Adrenal gland (tissue), 12 donors: ENCODE results near the gene IPPK. TPM values are rescaled to one million over a fixed set of nuclear protein-coding genes. Genes with fewer than 3 reads are reported as not detected.

Source experiments
- DNase-seq, 7 donors: peaks; one replicate each; pipeline ENCODE4 v3.0.0-alpha.2; 2019 to 2020
- H3K27ac ChIP-seq, 5 donors: fragments of 200-600 bp; sonication (generic) in 4 of 5; 1 replicate in 3 of 5; 2 replicates in 2 of 5; pipeline versions ENCODE4 v1.5.1 to v1.8.0; 2016 to 2020; ENCODE audit warnings: mild to moderate bottlenecking in 1 of 5
- H3K27me3 ChIP-seq: fragments of 200-600 bp; 2 replicates; pipeline ENCODE4 v1.8.0; 2021
- H3K36me3 ChIP-seq, 2 donors: fragments of 200-600 bp; replicated peaks in 1 of 2; 1 replicate in 1 of 2; 2 replicates in 1 of 2; pipeline versions ENCODE4 v1.5.1 to v1.8.0; 2018 to 2022
- H3K4me1 ChIP-seq, 2 donors: fragments of 200-600 bp; replicated peaks in 1 of 2; 1 replicate in 1 of 2; 2 replicates in 1 of 2; pipeline versions ENCODE4 v1.5.1 to v1.8.0; 2018 to 2021
- H3K4me3 ChIP-seq, 4 donors: fragments of 200-600 bp; sonication (generic) in 3 of 4; one replicate each; pipeline ENCODE4 v1.5.1; 2016 to 2018
- H3K9me3 ChIP-seq, 3 donors: fragments of 200-600 bp; sonication (generic) in 1 of 3; replicated peaks in 1 of 3; 1 replicate in 2 of 3; 2 replicates in 1 of 3; pipeline versions ENCODE4 v1.5.1 to v1.8.0; 2016 to 2021
- POLR2A ChIP-seq, 2 donors: fragments of 450-650 bp; IDR thresholded peaks; one replicate each; pipeline ENCODE4 v1.6.1; 2017; ENCODE audit warnings: antibody characterized with exemption in 2 of 2, mild to moderate bottlenecking in 2 of 2, moderate library complexity in 1 of 2
- WGBS, 4 donors: extraction: QIAGEN DNeasy Blood & Tissue Kit in 2 of 4; methylation state at CpG; one replicate each; pipeline versions ENCODE4 v1.1.5 to v1.1.7; 2013 to 2017; 5-methylcytosine and 5-hydroxymethylcytosine counted together
- intact Hi-C, 2 donors: fragments of 100-400 bp; cut with DNase I; formaldehyde crosslinking; loops; one replicate each; pipeline versions ENCODE4 v1.14.1 to v1.15.0; 2022 to 2023
- polyA plus RNA-seq, 3 donors: library from polyadenylated mRNA; stranded (reverse); fragments of 200-250 nt in 2 of 3; fragments of 350-450 nt in 1 of 3; fragmentation: Illumina TruSeq in 1 of 3; extraction: RNeasy Lipid Tissue Mini Kit (QIAGEN cat#74804) in 1 of 3; gene quantifications; one replicate each; pipeline ENCODE4 v1.2.3, GENCODE V29; 2013 to 2014
- total RNA-seq, 9 donors: library from RNA; depleted of rRNA in 4 of 9; stranded (reverse); fragments of >200 nt in 4 of 9; fragments of 120-200 nt in 1 of 9; fragmentation: NEBNext Ultra II Directional in 1 of 9; extraction: Animal tissue kit (Norgen Biotek cat#: 25700) in 1 of 9; gene quantifications; one replicate each; pipeline versions ENCODE4 v1.1.0 to v1.2.4, GENCODE V29; 2013 to 2023
- TF ChIP-seq, protein P1 (sequence below), 6 experiments: fragments of 450-650 bp in 4 of 6; fragments of 200-600 bp in 2 of 6; sonication (generic) in 1 of 6; IDR thresholded peaks; 1 replicate in 5 of 6; 2 replicates in 1 of 6; pipeline versions ENCODE4 v1.5.1 to v1.8.0; 2016 to 2021; ENCODE audit warnings: antibody characterized with exemption in 6 of 6, mild to moderate bottlenecking in 2 of 6, moderate library complexity in 1 of 6
- donor health status: healthy with polysubstance abuse.
- donor health status: Bipolar disorder and iron deficiency.
- donor health status: DM: yes; HTN: yes; CAD: no.
- donor health status: DM: no; HTN: no; CAD: no.
- donor health status: DM: no; HTN: no; CAD: no.
- donor health status: DM: yes; HTN: yes; CAD: no.

The IPPK gene
- total and polyA plus RNA-seq, 12 donors, result 2.9 to 22.2 (median 9.0) TPM

DNA sequence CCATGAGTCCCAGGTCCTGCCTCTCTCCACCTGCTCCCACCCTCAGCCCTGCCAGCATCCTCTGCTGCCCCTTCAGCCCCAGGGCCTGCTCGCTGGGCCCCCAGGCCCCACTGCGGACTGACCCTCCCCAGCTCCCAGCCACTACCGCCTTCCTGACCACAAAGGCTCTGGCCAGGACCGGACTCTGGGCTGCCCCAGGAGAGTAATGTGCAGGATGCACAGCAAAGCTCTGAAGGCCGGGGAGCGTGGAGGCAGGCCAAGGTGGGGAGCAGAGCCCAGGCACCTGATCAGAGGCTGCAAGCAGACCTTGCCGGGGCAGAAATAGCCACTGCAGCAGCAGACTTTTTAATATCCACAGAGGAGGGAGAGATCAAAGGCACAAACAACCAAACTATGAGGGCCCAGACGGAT, 27.9 kb downstream of the IPPK start:
- Histone ChIP-seq H3K27ac (peak overlapping the region in 2 of 5 donors; percentile 61 to 81), H3K9me3 (peaks cover 0 to 8% (median 0%) of the 10 kb centered on the region in 3 donors), H3K36me3 (peaks cover 0 to 69% of the 10 kb centered on the region in 2 donors), H3K4me3 (no peak overlapping the region), H3K4me1 (peaks cover 0 to 4% of the 10 kb centered on the region in 2 donors), H3K27me3 (no peaks in the 10 kb centered on the region)
- no peak for TF ChIP-seq POLR2A (IDR thresholded peaks at IDR 0.05)
- intact Hi-C loops, result no loop called here
- DNase-seq, result peak in 6 of 7 donors; percentile 54 to 65 (median 62)
- WGBS, 4 donors, result 39 to 64% (median 54%) methylated on average over 4 to 8 of the region's 8 CpGs

DNA sequence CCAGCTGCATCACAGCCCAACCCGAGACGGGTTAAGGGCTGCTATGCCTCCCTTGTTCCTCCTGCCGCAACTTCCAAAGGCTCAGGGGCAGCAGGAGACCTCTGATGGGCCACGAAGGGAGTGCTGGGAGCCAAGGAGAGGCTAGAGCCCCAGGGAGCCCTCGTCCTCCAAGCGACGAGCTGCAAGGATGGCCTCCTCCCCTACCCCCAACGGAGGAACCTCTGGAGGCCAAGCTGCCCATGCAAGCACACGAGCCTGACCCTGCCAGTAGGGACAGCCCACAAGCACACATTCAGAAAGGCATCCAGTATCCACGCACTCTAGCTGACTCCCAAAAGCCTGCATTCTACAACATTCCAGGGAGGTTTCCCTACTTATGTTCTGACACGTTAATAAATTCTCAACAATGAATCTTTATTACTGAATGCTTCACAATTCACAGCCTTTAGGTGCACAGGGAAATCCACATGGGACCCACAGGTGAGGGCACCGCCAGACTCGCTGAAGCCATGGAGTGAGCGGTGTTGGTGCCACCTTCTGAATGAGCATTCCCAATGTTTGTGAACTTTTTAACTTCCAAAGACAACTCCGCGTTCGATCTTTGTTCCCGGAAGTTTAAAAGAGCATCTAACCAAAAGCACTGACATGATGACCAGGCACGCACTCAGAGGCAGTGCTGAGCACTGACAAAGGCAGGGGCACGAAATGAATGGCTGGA, 28.7 kb downstream of the IPPK start:
- TF ChIP-seq POLR2A (IDR thresholded peaks at IDR 0.05), result no peak
- TF ChIP-seq, protein P1, sequence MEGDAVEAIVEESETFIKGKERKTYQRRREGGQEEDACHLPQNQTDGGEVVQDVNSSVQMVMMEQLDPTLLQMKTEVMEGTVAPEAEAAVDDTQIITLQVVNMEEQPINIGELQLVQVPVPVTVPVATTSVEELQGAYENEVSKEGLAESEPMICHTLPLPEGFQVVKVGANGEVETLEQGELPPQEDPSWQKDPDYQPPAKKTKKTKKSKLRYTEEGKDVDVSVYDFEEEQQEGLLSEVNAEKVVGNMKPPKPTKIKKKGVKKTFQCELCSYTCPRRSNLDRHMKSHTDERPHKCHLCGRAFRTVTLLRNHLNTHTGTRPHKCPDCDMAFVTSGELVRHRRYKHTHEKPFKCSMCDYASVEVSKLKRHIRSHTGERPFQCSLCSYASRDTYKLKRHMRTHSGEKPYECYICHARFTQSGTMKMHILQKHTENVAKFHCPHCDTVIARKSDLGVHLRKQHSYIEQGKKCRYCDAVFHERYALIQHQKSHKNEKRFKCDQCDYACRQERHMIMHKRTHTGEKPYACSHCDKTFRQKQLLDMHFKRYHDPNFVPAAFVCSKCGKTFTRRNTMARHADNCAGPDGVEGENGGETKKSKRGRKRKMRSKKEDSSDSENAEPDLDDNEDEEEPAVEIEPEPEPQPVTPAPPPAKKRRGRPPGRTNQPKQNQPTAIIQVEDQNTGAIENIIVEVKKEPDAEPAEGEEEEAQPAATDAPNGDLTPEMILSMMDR (IDR thresholded peaks at IDR 0.05), result no peak
- Histone ChIP-seq H3K27me3 (no peaks in the 10 kb centered on the region), H3K36me3 (peaks cover 0 to 77% of the 10 kb centered on the region in 2 donors), H3K27ac (peak overlapping the region in 2 of 5 donors; percentile 48 to 61), H3K4me3 (no peak overlapping the region), H3K9me3 (peaks cover 0 to 8% (median 0%) of the 10 kb centered on the region in 3 donors), H3K4me1 (peaks cover 0 to 4% of the 10 kb centered on the region in 2 donors)
- 87 to 88% (median 87%) methylated on average over 15 to 20 of the region's 20 CpGs for WGBS, 4 donors
- intact Hi-C loops, result no loop called here
- no peak for DNase-seq

DNA sequence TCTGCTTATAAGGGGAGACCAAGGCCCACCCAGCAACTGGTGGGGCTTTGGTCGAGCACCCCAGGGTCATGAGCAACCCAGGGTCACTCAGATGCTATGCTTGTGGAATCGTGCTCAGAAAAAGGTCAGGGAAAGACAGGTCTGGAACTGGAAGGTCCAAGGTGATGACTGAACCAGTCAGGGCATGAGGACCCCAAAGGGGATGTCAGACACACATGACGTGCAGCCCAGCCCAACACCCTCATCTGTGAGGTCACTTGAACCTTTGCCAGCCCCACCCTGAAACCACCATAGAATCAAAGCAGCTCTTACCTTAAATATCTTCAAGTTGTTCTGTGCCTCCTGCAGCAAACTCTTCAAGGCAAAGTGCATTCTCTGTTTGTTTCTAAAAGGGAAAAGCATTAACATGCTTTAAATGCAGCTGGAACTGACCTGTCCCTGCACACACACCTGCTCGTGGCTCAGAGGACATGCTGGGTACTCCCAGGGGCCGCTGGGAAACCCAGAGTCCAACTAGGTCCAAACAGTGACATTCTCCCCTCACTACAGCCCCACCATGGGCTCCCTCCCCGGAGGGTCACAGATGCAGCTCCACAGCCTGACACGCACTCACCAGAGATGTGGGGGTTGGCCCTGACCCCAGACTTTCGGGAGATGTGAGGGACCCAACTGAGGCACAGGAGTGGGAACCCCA, 29.4 kb downstream of the IPPK start:
- Histone ChIP-seq H3K4me3 (no peak overlapping the region), H3K36me3 (peaks cover 0 to 80% of the 10 kb centered on the region in 2 donors)

DNA sequence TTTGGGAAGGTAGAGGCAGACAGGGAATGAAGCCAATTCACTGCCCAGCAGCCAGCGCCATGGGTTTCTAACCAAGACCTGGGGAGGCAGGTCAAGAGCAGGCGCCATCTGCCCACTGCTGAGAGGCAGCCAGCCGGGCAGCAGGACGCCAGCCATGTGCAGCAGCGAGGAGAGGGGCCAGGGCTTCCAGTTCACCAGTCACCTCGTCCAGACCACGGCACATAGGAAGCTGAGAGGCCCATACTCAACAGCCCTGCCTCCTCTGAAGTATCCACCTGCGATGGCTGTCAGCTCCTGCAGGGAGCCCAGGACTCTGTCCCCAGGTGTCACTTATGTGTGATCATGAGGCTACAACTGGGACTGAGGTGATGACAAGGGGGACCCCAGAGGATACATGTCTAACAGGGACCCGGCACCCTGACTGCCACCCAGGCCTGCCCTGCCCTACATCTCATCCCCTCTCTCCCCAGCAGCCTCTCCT, 30.1 kb downstream of the IPPK start:
- Histone ChIP-seq H3K27me3 (no peaks in the 10 kb centered on the region), H3K9me3 (no peaks in the 10 kb centered on the region), H3K4me1 (peaks cover 0 to 4% of the 10 kb centered on the region in 2 donors), H3K27ac (no peak overlapping the region), H3K4me3 (no peak overlapping the region), H3K36me3 (peaks cover 0 to 80% of the 10 kb centered on the region in 2 donors)
- intact Hi-C loops, result loop anchor here (10.0 kb wide), 2 partner anchors 195 to 295 kb away; no protein-coding TSS in a partner anchor
- DNase-seq, result no peak
- WGBS, 4 donors, result 93 to 99% (median 96%) methylated on average over 3 to 9 of the region's 9 CpGs
- TF ChIP-seq, protein P1 (IDR thresholded peaks at IDR 0.05), result no peak
- no peak for TF ChIP-seq POLR2A (IDR thresholded peaks at IDR 0.05)

More for the DNA sequence above, 29.4 kb downstream of the IPPK start:
- intact Hi-C loops, result no loop called here
- Histone ChIP-seq H3K27me3 (no peaks in the 10 kb centered on the region), H3K4me1 (peaks cover 0 to 4% of the 10 kb centered on the region in 2 donors), H3K9me3 (peaks cover 0 to 1% (median 0%) of the 10 kb centered on the region in 3 donors), H3K27ac (peak overlapping the region in 1 of 5 donors; percentile 48)
- WGBS, 4 donors, result 74 to 88% (median 82%) methylated on average over 3 to 8 of the region's 8 CpGs
- TF ChIP-seq, protein P1 (IDR thresholded peaks at IDR 0.05), result no peak
- TF ChIP-seq POLR2A (IDR thresholded peaks at IDR 0.05), result no peak
- peak in 1 of 7 donors; percentile 46 for DNase-seq
